CD4-positive, alpha-beta memory T cell (primary cell): ENCODE measurements around the gene GHRL. TPM values are rescaled to one million over a fixed set of nuclear protein-coding genes. Genes with fewer than 3 reads are reported as not detected.

Experiments used
- CTCF ChIA-PET: fragments of 350-600 bp; sonication (Branson Sonifier 250); formaldehyde crosslinking; loops from one replicate; lab custom pipeline; 2021; ENCODE audit warnings: inconsistent platforms; ENCODE audit not compliant: partially characterized antibody; lab: Charles Lee
- POLR2A ChIA-PET: fragments of 350-600 bp; sonication (Branson Sonifier 250); formaldehyde crosslinking; loops from one replicate; lab custom pipeline; 2021; ENCODE audit not compliant: partially characterized antibody; lab: Charles Lee
- DNase-seq, 5 donors: peaks; one replicate each; pipeline versions ENCODE4 v3.0.0 to v3.0.0-alpha.2; 2020 to 2022; ENCODE audit warnings: mixed read lengths in 1 of 5
- H3K27ac ChIP-seq: one replicate; pipeline ENCODE4 v1.7.0; 2013; ENCODE audit warnings: low read depth, low read length
- H3K27me3 ChIP-seq: 2 replicates; pipeline ENCODE4 v1.7.0; 2013; ENCODE audit warnings: mild to moderate bottlenecking, low read length, moderate library complexity; ENCODE audit not compliant: insufficient read depth
- H3K36me3 ChIP-seq: 2 replicates; pipeline ENCODE4 v1.7.0; 2013; ENCODE audit warnings: mild to moderate bottlenecking, low read length, moderate library complexity; ENCODE audit not compliant: insufficient read depth
- H3K4me1 ChIP-seq: 2 replicates; pipeline ENCODE4 v1.7.0; 2013; ENCODE audit warnings: mild to moderate bottlenecking, low read length, moderate library complexity; ENCODE audit not compliant: insufficient read depth
- H3K4me3 ChIP-seq, 2 donors: one replicate each; pipeline ENCODE4 v1.7.0; 2013; ENCODE audit warnings: low read length in 2 of 2, mild to moderate bottlenecking in 1 of 2
- H3K9me3 ChIP-seq, 2 donors: one replicate each; pipeline ENCODE4 v1.7.0; 2013; ENCODE audit warnings: low read length in 2 of 2, control low read depth in 1 of 2; ENCODE audit not compliant: control insufficient read depth in 1 of 2
- H3K27ac Mint-ChIP-seq, 7 donors: one replicate each; pipeline ENCODE4 v1.8.0; 2020 to 2021; ENCODE audit warnings: mixed read lengths in 7 of 7, mild to moderate bottlenecking in 6 of 7, inconsistent platforms in 3 of 7, moderate library complexity in 3 of 7
- H3K27me3 Mint-ChIP-seq, 2 donors: one replicate each; pipeline ENCODE4 v1.8.0; 2020 to 2021; ENCODE audit warnings: mixed read lengths in 2 of 2
- H3K36me3 Mint-ChIP-seq, 2 donors: one replicate each; pipeline ENCODE4 v1.8.0; 2020 to 2021; ENCODE audit warnings: mixed read lengths in 2 of 2, inconsistent platforms in 1 of 2, mild to moderate bottlenecking in 1 of 2
- H3K4me1 Mint-ChIP-seq, 4 donors: one replicate each; pipeline ENCODE4 v1.8.0; 2020 to 2021; ENCODE audit warnings: mixed read lengths in 4 of 4, mild to moderate bottlenecking in 1 of 4
- H3K4me3 Mint-ChIP-seq, 8 donors: one replicate each; pipeline ENCODE4 v1.8.0; 2020 to 2021; ENCODE audit warnings: mixed read lengths in 8 of 8, mild to moderate bottlenecking in 7 of 8, moderate library complexity in 6 of 8, inconsistent platforms in 3 of 8
- H3K9me3 Mint-ChIP-seq, 8 donors: one replicate each; pipeline ENCODE4 v1.8.0; 2020 to 2021; ENCODE audit warnings: mixed read lengths in 8 of 8, mild to moderate bottlenecking in 5 of 8, inconsistent platforms in 3 of 8, moderate library complexity in 1 of 8
- intact Hi-C: fragments of 100-400 bp; cut with micrococcal nuclease; formaldehyde crosslinking; loops from one replicate; pipeline ENCODE4 v1.15.1; 2023
- polyA plus RNA-seq, 2 donors: library from polyadenylated mRNA; unstranded; fragments of 300-500 nt; fragmentation: Illumina TruSeq; gene quantifications; one replicate each; pipeline ENCODE4 v1.2.3, GENCODE V29; 2021
- total RNA-seq, 2 experiments: library from RNA; stranded (reverse); gene quantifications; one replicate each; pipeline ENCODE4 v1.2.3, GENCODE V29; 2021

Gene GHRL
- total and polyA plus RNA-seq, 4 experiments from 2014 or later: 0.75 to 1.1 TPM; not detected in 2

DNA sequence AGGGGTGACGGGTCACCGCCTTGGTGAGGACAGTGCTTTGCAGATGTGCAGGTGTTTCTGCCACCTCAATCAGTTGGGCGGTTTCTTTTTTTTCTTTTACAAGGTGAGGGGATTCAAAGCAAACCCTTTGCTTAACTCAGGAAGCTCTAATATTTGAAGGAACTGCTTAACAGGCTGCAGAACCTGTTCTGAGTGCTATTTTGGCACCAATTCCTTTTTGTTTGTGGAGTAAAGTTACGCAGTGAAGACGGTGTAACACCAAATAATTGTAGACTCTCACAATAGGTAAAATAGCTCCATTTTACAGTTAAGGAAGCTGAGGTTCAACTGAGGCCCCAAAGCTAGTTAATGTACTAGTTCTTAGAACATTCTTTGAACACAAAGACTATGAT, 6.6 kb downstream of the GHRL start:
- Histone ChIP-seq H3K4me3 (no peak overlapping the region), H3K9me3 (no peaks in the 10 kb centered on the region), H3K36me3 (peaks cover 26% of the 10 kb centered on the region), H3K4me1 (peaks cover 23% of the 10 kb centered on the region), H3K27me3 (no peaks in the 10 kb centered on the region), H3K27ac (no peak overlapping the region)
- intact Hi-C loops: loop anchor here (2.0 to 10.0 kb wide), 3 partner anchors 37 to 301 kb away; partner anchors contain the start of genes EMC3, IRAK2 and TATDN2
- H3K9me3 Mint-ChIP-seq: no peaks in the 10 kb centered on the region
- peaks cover 26 to 45% (median 29%) of the 10 kb centered on the region in 4 donors for H3K4me1 Mint-ChIP-seq
- ChIA-PET CTCF (interaction anchor here (1.3 kb wide), 1 partner anchor 10 kb away, joined by 4 read pairs; no protein-coding TSS in a partner anchor), POLR2A (interaction anchor here (1.8 kb wide), 1 partner anchor 44 kb away, joined by 3 read pairs; no protein-coding TSS in a partner anchor)
- H3K4me3 Mint-ChIP-seq: no peak overlapping the region
- no peak for DNase-seq
- H3K36me3 Mint-ChIP-seq: peaks cover 0 to 47% of the 10 kb centered on the region in 2 donors
- no peaks in the 10 kb centered on the region for H3K27me3 Mint-ChIP-seq
- peak overlapping the region; percentile 17 to 89 (median 56) for H3K27ac Mint-ChIP-seq

DNA sequence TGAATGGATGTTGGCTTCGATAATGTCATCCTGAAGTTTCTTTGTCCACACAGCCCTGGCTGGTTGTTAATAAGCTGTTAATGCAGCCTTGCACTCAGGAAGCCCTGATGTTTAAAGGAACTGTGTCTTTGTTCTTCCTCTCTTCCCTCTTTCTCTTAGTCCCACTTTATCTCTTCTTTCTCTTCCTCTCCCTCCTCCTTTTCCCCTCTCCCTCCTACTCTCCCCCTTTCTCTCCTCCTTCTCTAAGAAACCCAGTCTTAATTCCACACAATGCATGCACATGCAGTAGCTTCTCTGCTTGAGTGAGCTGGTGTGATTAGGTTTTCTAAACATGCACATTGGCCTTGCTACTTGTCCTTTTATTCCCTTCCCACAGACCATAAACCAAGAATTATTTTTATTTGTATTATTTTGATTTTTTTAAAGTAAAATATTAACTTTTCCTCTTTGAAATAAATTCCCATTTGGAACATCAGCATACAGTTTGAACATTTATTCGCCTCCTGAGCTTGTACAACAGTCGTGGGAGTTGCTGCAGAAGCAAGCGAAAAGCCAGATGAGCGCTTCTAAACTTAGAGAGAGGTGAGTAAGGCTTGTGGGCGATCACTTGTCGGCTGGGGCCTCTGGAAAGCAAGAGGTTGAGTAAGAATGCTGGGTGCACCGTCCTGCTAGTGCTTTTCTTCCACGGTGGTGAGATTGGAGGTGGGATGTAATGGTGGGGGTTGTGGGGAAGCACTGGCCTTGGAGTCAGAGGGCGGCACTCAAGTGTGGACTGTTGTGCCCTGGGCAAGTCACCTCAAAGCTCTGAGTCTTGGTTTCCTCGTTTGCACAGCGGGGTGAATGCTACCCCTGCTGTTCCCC, 7.2 kb downstream of the GHRL start:
- ChIA-PET POLR2A (interaction anchor here (1.8 kb wide), 1 partner anchor 43 kb away, joined by 3 read pairs; no protein-coding TSS in a partner anchor), CTCF (interaction anchor here (0.6 to 1.3 kb wide), 2 partner anchors 10 to 303 kb away, joined by 3 to 4 read pairs; no protein-coding TSS in a partner anchor)
- H3K4me1 Mint-ChIP-seq: peaks cover 26 to 45% (median 29%) of the 10 kb centered on the region in 4 donors
- no peak overlapping the region for H3K4me3 Mint-ChIP-seq
- no peak overlapping the region for H3K4me3 ChIP-seq
- no peak for DNase-seq
- H3K27me3 Mint-ChIP-seq: no peaks in the 10 kb centered on the region
- H3K36me3 ChIP-seq: peaks cover 29% of the 10 kb centered on the region
- H3K27me3 ChIP-seq: no peaks in the 10 kb centered on the region
- H3K4me1 ChIP-seq: peaks cover 23% of the 10 kb centered on the region
- H3K9me3 ChIP-seq: no peaks in the 10 kb centered on the region
- no peaks in the 10 kb centered on the region for H3K9me3 Mint-ChIP-seq
- H3K27ac ChIP-seq: peak overlapping the region; percentile 43
- intact Hi-C loops: loop anchor here (2.0 to 10.0 kb wide), 3 partner anchors 37 to 301 kb away; partner anchors contain the start of genes EMC3, IRAK2 and TATDN2
- peaks cover 1 to 53% of the 10 kb centered on the region in 2 donors for H3K36me3 Mint-ChIP-seq
- peak overlapping the region; percentile 80 to 96 (median 90) for H3K27ac Mint-ChIP-seq

DNA sequence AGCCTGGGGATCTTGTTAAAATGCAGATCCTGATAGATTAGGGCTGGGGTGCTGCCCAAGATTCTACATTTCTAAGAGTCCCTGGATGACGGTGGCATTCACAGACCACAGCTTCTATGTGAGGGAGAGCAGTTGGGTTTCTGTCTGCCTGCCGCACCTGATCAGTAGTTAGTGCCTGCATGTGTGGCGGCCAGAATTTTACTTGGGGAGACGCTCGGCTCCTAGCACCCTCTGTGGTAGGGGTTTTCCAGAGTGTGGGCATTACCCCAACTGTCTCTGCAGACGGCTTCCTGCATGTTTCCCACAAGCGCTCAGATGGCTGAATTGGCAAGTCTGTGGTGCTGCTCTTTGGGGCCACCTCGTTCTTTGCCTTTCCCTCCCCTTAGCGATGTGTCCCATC, 8.3 kb downstream of the GHRL start:
- peak overlapping the region in 7 of 8 donors; percentile 28 to 67 (median 58) for H3K4me3 Mint-ChIP-seq
- Histone ChIP-seq H3K27ac (peak overlapping the region; percentile 43), H3K4me1 (peaks cover 23% of the 10 kb centered on the region), H3K4me3 (no peak overlapping the region), H3K27me3 (no peaks in the 10 kb centered on the region), H3K36me3 (peaks cover 39% of the 10 kb centered on the region), H3K9me3 (no peaks in the 10 kb centered on the region)
- intact Hi-C loops: loop anchor here (10.0 kb wide), 1 partner anchor 300 kb away; the partner anchor contains the start of gene EMC3
- DNase-seq: peak; percentile 47 to 87 (median 59)
- no peaks in the 10 kb centered on the region for H3K27me3 Mint-ChIP-seq
- no peaks in the 10 kb centered on the region for H3K9me3 Mint-ChIP-seq
- H3K4me1 Mint-ChIP-seq: peaks cover 29 to 45% (median 30%) of the 10 kb centered on the region in 4 donors
- H3K36me3 Mint-ChIP-seq: peaks cover 8 to 63% of the 10 kb centered on the region in 2 donors
- ChIA-PET CTCF (interaction anchor here (3.7 kb wide), 1 partner anchor 21 kb away, joined by 14 read pairs; no protein-coding TSS in a partner anchor), POLR2A (interaction anchor here (1.3 kb wide), 1 partner anchor 81 kb away, joined by 3 read pairs; no protein-coding TSS in a partner anchor)
- peak overlapping the region; percentile 80 to 96 (median 90) for H3K27ac Mint-ChIP-seq

DNA sequence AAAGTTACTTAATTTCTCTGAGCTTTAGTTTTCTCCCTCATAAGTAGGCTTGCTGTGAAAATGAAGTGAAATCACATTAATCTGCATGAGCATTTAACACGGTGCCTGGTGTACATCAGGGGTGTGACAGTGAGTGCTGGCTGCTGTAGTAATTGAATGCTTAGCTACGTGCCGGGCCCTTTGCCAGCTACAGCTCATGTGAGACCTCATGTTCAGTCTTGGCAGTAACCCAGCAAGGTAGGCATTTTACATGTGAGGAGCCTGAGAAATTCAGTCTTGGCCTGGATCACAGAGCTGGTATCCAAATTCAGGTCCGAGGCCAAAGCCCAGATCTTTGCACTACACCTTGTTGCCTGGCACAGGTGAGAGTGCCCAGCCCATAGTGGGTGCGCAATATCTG, 9.1 kb downstream of the GHRL start:
- CTCF ChIA-PET: interaction anchor here (0.7 to 3.7 kb wide), 6 partner anchors 13 to 352 kb away, joined by 3 to 14 read pairs (median 3); no protein-coding TSS in a partner anchor
- peak overlapping the region; percentile 37 to 96 (median 80) for H3K27ac Mint-ChIP-seq

DNA sequence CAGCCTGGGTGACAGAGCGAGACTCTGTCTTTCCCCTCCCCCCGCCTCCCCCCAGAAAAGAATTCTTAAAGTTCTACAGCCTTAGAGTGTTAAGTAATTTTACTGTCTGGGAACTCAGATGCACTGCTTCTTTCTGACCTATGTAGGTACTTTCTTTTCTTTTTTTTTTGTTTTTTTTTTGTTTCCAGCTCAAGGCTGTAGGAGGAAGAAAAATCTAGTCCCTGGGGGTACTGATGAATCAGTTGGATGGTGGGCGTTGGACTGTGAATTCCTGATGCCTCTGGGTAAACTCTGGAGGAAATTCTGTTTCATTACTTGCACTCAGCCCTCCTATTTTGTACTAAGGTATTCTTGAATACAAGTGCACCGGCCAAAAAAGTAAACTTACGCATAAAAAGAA, 10.8 kb downstream of the GHRL start:
- Histone ChIP-seq H3K27ac (no peak overlapping the region), H3K4me3 (no peak overlapping the region), H3K27me3 (no peaks in the 10 kb centered on the region), H3K36me3 (peaks cover 46% of the 10 kb centered on the region), H3K4me1 (peaks cover 23% of the 10 kb centered on the region), H3K9me3 (no peaks in the 10 kb centered on the region)
- Mint-ChIP-seq H3K4me1 (peaks cover 27 to 52% (median 35%) of the 10 kb centered on the region in 4 donors), H3K9me3 (no peaks in the 10 kb centered on the region), H3K4me3 (no peak overlapping the region), H3K27ac (peak overlapping the region in 4 of 7 donors; percentile 17 to 77 (median 67)), H3K36me3 (peaks cover 21 to 74% of the 10 kb centered on the region in 2 donors), H3K27me3 (no peaks in the 10 kb centered on the region)
- DNase-seq: no peak
- intact Hi-C loops: loop anchor here (10.0 kb wide), 1 partner anchor 297 kb away; the partner anchor contains the start of gene EMC3
- CTCF ChIA-PET: interaction anchor here (0.7 to 3.7 kb wide), 2 partner anchors 19 to 85 kb away, joined by 3 to 14 read pairs; no protein-coding TSS in a partner anchor
- POLR2A ChIA-PET: interaction anchor here (1.3 kb wide), 1 partner anchor 39 kb away, joined by 3 read pairs; no protein-coding TSS in a partner anchor

More for the DNA sequence above, 9.1 kb downstream of the GHRL start:
- POLR2A ChIA-PET: interaction anchor here (0.5 to 1.3 kb wide), 5 partner anchors 32 to 351 kb away, joined by 3 read pairs; partner anchors contain the start of gene TATDN2
- Mint-ChIP-seq H3K27me3 (no peaks in the 10 kb centered on the region), H3K4me1 (peaks cover 29 to 49% (median 30%) of the 10 kb centered on the region in 4 donors), H3K36me3 (peaks cover 14 to 64% of the 10 kb centered on the region in 2 donors), H3K9me3 (no peaks in the 10 kb centered on the region), H3K4me3 (peak overlapping the region in 4 of 8 donors; percentile 12 to 59 (median 34))
- peaks cover 23% of the 10 kb centered on the region for H3K4me1 ChIP-seq
- H3K4me3 ChIP-seq: no peak overlapping the region
- intact Hi-C loops: loop anchor here (10.0 kb wide), 1 partner anchor 299 kb away; the partner anchor contains the start of gene EMC3
- H3K36me3 ChIP-seq: peaks cover 42% of the 10 kb centered on the region
- peak overlapping the region; percentile 43 for H3K27ac ChIP-seq
- no peaks in the 10 kb centered on the region for H3K27me3 ChIP-seq
- no peak for DNase-seq
- no peaks in the 10 kb centered on the region for H3K9me3 ChIP-seq

DNA sequence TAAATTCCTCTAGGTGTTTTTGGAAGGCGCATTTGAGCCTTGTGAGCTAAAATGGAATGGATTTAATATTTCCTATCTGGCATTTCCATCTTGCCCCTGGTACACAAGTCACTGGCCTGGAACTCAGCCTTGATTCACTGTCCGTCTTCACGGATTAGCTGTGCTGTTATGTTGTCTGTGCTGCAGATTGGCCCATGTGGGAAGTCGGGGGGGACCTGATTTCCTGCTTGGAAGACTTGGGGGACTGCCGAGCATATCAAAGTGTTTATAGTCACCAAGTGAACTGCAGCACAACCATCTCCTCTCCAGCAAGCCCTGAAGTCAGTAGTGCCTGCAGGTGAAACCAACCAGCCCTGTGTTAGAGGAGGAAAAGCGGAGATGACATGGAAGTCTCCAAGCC, 12.2 kb downstream of the GHRL start:
- CTCF ChIA-PET: interaction anchor here (1.1 kb wide), 1 partner anchor 17 kb away, joined by 3 read pairs; no protein-coding TSS in a partner anchor
- H3K27ac ChIP-seq: no peak overlapping the region
- peaks cover 50% of the 10 kb centered on the region for H3K36me3 ChIP-seq

More for the DNA sequence above, 12.2 kb downstream of the GHRL start:
- Mint-ChIP-seq H3K4me3 (no peak overlapping the region), H3K36me3 (peaks cover 21 to 75% of the 10 kb centered on the region in 2 donors), H3K9me3 (no peaks in the 10 kb centered on the region), H3K27me3 (no peaks in the 10 kb centered on the region), H3K27ac (peak overlapping the region in 2 of 7 donors; percentile 41 to 62), H3K4me1 (peaks cover 27 to 49% (median 36%) of the 10 kb centered on the region in 4 donors)
- no peak for DNase-seq
- H3K27me3 ChIP-seq: no peaks in the 10 kb centered on the region
- intact Hi-C loops: loop anchor here (10.0 kb wide), 1 partner anchor 296 kb away; the partner anchor contains the start of gene EMC3
- peaks cover 31% of the 10 kb centered on the region for H3K4me1 ChIP-seq
- POLR2A ChIA-PET: interaction anchor here (1.4 kb wide), 1 partner anchor 9 kb away, joined by 4 read pairs; no protein-coding TSS in a partner anchor
- no peaks in the 10 kb centered on the region for H3K9me3 ChIP-seq
- H3K4me3 ChIP-seq: no peak overlapping the region
